ENCODE results near the gene PDXP. TPM values are rescaled to one million over a fixed set of nuclear protein-coding genes. Genes with fewer than 3 reads are reported as not detected.

PDXP gene
- total RNA-seq, 1 experiment from 2014 or later = 18.4 TPM

GRCh38 chr22:37624017-37624365 is 34.5 kb upstream of the PDXP start:
- H3K27ac Mint-ChIP-seq (ENCODE audit: unreplicated experiment) = no peak overlapping the region
- no peaks in the 10 kb centered on the region for H3K9me3 Mint-ChIP-seq (ENCODE audit: low read depth, unreplicated experiment)
- no TSS peak for BruUV-seq (replicated peaks)
- no peak for TF ChIP-seq CTCF (IDR thresholded peaks at IDR 0.05; ENCODE audit: unreplicated experiment)
- CTCF ChIA-PET = no interaction called here
- no peaks in the 10 kb centered on the region for H3K27me3 Mint-ChIP-seq (ENCODE audit: unreplicated experiment)
- no peak for DNase-seq
- intact Hi-C loops (cut with micrococcal nuclease; ENCODE audit: unreplicated experiment) = no loop called here
- peaks cover 44% of the 10 kb centered on the region for H3K36me3 Mint-ChIP-seq (ENCODE audit: insufficient read depth, unreplicated experiment)
- no peak overlapping the region for H3K4me3 Mint-ChIP-seq (ENCODE audit: low read depth, unreplicated experiment)
- no peaks in the 10 kb centered on the region for H3K4me1 Mint-ChIP-seq (ENCODE audit: low read depth, unreplicated experiment)

- H3K27ac Mint-ChIP-seq (ENCODE audit: unreplicated experiment) = no peak overlapping the region
- no TSS peak for BruUV-seq (replicated peaks)
- no peaks in the 10 kb centered on the region for H3K27me3 Mint-ChIP-seq (ENCODE audit: unreplicated experiment)
- no peak for DNase-seq
- no peak overlapping the region for H3K4me3 Mint-ChIP-seq (ENCODE audit: low read depth, unreplicated experiment)
- H3K36me3 Mint-ChIP-seq (ENCODE audit: insufficient read depth, unreplicated experiment) = peaks cover 39% of the 10 kb centered on the region
- TF ChIP-seq CTCF (IDR thresholded peaks at IDR 0.05; ENCODE audit: unreplicated experiment) = no peak
- CTCF ChIA-PET = interaction anchor here (1.5 kb wide), 1 partner anchor 67 kb away, joined by 3 read pairs; no protein-coding TSS in a partner anchor
- no peaks in the 10 kb centered on the region for H3K4me1 Mint-ChIP-seq (ENCODE audit: low read depth, unreplicated experiment)
- no peaks in the 10 kb centered on the region for H3K9me3 Mint-ChIP-seq (ENCODE audit: low read depth, unreplicated experiment)
- intact Hi-C loops (cut with micrococcal nuclease; ENCODE audit: unreplicated experiment) = no loop called here
Observed at GRCh38 chr22:37624876-37625275, 33.6 kb upstream of the PDXP start.

- Mint-ChIP-seq H3K27me3 (ENCODE audit: unreplicated experiment) (no peaks in the 10 kb centered on the region), H3K4me1 (ENCODE audit: low read depth, unreplicated experiment) (no peaks in the 10 kb centered on the region), H3K36me3 (ENCODE audit: insufficient read depth, unreplicated experiment) (peaks cover 35% of the 10 kb centered on the region), H3K27ac (ENCODE audit: unreplicated experiment) (no peak overlapping the region), H3K4me3 (ENCODE audit: low read depth, unreplicated experiment) (no peak overlapping the region), H3K9me3 (ENCODE audit: low read depth, unreplicated experiment) (no peaks in the 10 kb centered on the region)
- DNase-seq = no peak
- no TSS peak for BruUV-seq (replicated peaks)
- CTCF ChIA-PET = interaction anchor here (0.6 to 1.5 kb wide), 2 partner anchors 15 to 68 kb away, joined by 3 read pairs; no protein-coding TSS in a partner anchor
- no peak for TF ChIP-seq CTCF (IDR thresholded peaks at IDR 0.05; ENCODE audit: unreplicated experiment)
- intact Hi-C loops (cut with micrococcal nuclease; ENCODE audit: unreplicated experiment) = no loop called here
Observed at GRCh38 chr22:37625737-37626136, 32.8 kb upstream of the PDXP start.

- H3K27me3 Mint-ChIP-seq (ENCODE audit: unreplicated experiment) = no peaks in the 10 kb centered on the region
- TF ChIP-seq CTCF (IDR thresholded peaks at IDR 0.05; ENCODE audit: unreplicated experiment) = no peak
- H3K27ac Mint-ChIP-seq (ENCODE audit: unreplicated experiment) = no peak overlapping the region
- BruUV-seq (replicated peaks) = no TSS peak
- no peak for DNase-seq
- no peaks in the 10 kb centered on the region for H3K4me1 Mint-ChIP-seq (ENCODE audit: low read depth, unreplicated experiment)
- peaks cover 35% of the 10 kb centered on the region for H3K36me3 Mint-ChIP-seq (ENCODE audit: insufficient read depth, unreplicated experiment)
- CTCF ChIA-PET = interaction anchor here (0.6 to 1.5 kb wide), 2 partner anchors 15 to 69 kb away, joined by 3 read pairs; no protein-coding TSS in a partner anchor
- no peak overlapping the region for H3K4me3 Mint-ChIP-seq (ENCODE audit: low read depth, unreplicated experiment)
- intact Hi-C loops (cut with micrococcal nuclease; ENCODE audit: unreplicated experiment) = no loop called here
- H3K9me3 Mint-ChIP-seq (ENCODE audit: low read depth, unreplicated experiment) = no peaks in the 10 kb centered on the region
Observed at GRCh38 chr22:37626144-37626543, 32.4 kb upstream of the PDXP start.

Measured in Calu3 (cell line).